ENCODE measurements around the gene ICE2.

- TF ChIP-seq POLR2AphosphoS5 (IDR thresholded peaks at IDR 0.05; ENCODE audit: low read depth): no peak
- no peak for TF ChIP-seq CTCF (IDR thresholded peaks at IDR 0.05; ENCODE audit: insufficient read depth, low read length)
- no peak for TF ChIP-seq REST (IDR thresholded peaks at IDR 0.05; ENCODE audit: insufficient replicate concordance, low read depth)
- TF ChIP-seq GABPA (IDR thresholded peaks at IDR 0.05; ENCODE audit: low read depth): no peak
These were observed 103.6 kb downstream of the ICE2 start for GRCh38 chr15:60375306-60375705.

Measured in HL-60 (cell line).